Measurements from ENCODE around the gene ARHGAP21.
"Not testable (repeated sequence)": the region's sequence is repeated elsewhere in the genome, so short reads cannot be mapped to it uniquely, and the experiment has no call there.

Gene ARHGAP21

DNA sequence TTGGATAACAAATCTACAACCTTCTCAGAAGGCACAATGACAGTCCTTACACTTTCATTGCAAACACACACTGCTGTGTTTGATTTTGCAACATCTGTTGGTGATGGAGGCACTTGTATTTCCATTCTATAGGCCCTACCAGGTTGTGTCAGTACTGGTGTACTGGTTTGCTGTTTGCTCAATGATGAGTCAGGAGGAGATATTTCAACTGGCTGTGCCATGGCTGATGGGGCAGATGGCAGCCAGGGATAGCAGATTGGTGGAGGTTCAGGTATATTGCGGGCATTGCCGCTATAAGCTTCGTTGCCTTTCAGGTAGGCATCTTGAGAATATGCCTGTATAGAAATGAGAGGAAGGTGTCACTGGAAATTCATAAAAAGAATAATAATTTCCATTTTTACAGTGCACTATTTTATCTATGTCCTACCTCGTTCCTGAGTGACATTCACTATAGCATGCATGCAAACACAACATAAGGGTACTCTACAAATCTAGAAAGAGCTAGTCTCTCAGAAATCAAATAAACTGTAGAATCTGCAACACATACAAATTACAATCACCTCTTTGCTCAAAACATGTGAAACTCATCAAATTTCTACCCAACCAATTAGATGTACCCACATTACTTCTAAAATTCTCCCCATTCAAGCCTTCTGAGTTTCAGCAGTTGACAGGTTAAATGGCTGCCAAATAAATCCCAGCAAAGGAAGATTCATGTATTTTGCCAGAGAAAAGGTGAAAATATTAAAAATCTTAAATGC, 102.5 kb downstream of the ARHGAP21 start:
- DNase-seq: not testable (repeated sequence)

DNA sequence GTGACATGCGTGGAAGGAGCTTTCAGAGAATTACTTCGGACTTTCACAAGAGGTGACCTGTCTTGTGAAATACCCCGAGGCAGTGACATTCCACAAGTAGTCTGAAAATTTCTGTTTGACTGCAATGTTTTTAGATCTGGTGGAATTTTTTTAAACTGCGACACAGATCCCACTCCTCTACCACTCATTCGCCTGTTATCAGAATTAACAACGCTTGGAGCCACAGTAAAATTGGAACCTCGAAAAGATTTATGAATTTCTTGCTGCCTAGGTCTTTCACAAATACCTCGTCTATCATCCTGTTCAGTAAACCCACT, 103.7 kb downstream of the ARHGAP21 start:
- not testable (repeated sequence) for DNase-seq

DNA sequence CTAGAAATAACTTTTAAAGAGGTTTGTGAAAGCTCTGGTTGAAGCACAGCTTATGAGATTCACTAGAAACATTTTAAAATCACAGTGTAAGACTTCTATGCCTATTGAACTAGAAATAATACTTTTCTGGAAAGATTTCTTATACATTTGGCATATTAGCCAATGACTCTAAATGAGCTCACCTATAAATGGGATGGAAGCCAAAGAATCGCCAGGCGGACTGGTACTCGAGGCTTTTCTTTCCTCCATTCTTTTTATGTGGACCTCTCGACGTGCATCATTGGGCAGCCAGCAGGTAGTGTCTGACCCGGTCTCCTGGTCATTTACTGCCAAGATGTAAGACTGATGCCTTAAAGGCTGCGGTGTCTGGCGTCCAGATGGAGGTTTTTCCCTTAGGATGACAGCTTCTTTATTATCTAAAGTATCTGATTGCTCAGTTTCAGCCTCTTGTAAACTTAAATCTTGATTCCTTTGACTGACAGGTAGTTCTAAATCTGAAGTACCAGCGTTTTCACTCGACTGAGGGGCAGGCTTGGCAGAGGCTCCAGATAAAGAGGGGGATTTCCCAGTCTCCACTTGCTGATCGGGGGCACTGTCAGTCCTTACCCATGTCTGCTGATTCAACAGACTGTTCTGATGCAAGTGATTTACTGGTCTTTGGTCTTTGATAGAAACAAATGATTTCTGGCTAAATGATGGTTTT, 104.2 kb downstream of the ARHGAP21 start:
- DNase-seq: not testable (repeated sequence)

DNA sequence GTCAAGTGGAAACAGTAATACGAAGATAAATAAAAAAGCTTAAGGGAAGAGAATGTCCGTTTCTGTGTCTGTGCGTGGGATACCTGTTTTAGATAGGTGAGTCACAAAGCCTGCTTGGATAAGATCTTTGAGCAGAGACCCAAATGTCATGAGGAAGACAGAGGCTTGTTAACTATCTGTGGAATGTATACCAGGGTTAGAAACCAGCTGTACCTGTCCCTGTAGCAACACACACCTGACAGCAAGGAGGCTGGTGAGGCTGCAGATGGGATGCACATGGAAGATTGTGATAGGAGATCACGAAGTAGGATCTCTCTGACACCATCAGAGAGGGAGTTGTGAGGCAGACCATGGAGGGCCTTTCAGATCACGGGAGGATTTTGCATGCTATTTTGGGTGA, 105.3 kb downstream of the ARHGAP21 start:
- no peak for DNase-seq

DNA sequence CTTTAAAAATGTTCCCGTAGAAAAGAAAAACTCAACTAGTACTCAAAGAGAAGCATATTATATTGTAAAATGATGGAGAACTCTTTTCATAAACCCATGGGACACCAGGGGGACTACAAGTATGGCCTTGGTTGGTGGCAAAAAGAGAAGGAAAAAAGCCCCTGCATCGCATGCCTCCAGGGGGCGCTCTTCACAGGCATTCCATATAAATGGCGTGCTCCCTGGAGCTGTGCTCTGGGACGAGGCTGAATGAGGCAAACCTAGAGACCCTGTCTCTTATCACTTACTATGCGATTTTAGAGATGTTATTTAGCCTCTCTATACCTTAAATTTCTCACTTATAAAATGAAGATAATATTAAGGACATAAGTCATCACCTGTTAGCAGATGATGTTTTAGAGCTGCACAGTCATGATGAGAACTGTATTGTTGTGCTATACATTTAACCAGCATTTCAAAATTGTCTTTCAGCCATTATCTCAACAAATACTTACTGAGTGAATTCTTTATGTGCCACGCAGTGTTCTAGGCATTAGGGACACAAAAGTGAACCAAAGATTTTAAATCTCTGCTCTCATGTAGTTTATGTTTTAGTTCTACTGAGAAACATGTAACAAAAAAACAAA, 105.8 kb downstream of the ARHGAP21 start:
- no peak for DNase-seq

DNA sequence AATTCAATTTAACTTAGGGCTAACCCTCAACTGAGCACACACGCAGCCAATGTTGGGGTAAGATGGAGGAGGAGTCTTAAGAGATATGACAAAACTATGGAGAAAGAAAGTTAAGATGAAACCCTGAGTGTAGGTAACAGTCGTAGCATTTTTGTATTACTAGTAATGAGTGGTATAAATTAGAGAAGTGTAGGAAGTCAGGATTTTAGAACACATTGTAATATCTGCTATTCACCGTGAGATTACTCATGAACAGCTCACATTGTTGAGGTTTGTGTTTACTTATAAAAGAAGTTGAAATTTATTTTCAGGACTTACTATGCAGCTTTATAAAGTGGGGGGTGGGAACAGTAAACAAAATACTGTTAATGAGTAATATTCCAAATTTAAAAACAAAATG, 107.2 kb downstream of the ARHGAP21 start:
- DNase-seq: no peak

DNA sequence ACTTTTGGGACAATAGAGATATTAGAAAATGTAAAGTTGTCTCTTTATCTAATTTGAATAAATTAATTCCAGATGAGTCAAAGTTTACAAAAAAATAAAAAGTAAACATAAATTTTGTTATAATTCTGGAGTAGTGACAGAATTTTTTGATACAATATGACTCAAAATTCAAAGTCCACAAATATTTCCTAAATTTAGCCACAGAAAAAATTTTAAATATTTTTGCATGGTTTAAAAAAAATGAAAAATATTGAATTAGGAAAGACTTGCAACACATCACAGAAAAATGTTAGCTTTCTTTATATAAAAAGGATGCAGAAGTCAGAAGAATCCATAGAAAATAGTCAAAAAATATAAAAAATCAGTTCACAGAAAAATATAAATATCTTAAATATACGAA, 117.7 kb downstream of the ARHGAP21 start:
- no peak for DNase-seq

DNA sequence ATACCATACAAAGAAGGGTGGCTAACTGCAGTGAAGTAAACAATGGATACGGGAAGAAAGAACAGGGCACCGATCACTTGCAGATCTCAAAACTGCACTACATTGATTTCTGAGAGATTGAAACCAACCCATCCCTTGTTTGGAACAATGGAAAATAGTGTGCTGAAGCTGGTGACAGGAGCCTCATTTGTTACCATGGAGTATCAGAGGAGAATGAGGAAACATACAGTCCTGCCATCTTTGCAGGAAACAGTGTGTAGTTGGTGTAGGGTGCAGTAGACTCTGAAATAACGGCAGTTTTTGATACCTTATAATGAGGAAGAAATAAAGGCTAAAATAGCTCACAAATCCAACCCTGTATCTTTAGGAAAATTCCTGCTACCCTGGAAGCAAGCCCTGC, 118.5 kb downstream of the ARHGAP21 start:
- DNase-seq: no peak

DNA sequence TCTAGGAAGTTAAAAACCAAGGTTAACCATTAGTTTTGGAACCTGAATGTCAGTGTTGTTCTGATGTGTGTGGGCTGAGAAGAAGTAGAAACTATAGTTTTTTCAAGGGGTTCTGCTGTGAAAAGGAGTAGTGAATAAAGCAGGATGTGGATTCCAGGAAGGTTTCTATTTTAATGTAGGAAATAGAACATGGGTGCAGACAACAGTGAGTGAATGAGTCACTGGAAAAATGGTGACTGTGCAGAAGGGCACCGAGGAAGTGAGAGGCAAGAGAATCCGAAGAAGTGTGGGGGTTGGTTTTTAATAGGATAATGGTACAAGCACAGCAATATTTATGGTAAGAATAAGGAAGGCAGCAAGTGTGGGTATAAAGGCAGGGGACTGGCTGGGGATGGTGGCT, 120.4 kb downstream of the ARHGAP21 start:
- no peak for DNase-seq

DNA sequence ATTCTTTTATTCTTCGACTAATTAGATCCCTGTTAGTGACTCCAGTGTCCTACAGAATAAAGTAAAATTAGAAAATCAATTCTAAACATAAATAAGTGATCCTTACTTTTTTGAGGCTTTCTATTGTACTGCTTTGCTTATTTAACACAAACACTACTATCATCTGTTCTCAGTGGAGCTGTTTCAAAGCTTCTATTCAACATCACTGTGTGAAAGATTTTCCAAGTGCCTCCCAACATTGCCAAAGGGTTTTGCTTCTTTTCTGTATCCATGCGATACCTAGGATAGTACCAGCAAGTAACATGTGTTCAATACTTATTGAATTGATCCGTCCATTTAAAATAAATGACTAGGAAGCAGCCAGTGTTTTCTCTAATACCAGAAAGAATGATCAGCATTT, 125.7 kb downstream of the ARHGAP21 start:
- DNase-seq: no peak

DNA sequence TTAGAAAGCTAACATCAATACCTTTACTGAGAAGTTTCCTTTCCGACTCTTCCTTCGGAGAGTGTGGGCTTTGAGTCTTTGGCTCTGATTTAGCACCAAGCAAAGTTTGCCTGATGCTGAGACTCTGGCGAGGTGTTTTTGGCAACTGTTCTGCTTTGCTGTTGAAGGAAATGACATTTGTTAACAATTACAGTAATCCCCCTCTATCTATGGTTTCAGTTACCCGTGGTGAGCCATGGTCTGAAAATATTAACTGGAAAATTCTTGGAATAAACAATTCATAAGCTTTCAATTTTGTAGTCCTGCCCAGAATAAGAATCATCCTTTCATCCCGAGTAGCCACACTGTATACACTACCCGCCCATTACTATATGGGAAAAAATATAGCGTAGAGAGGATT, 126.3 kb downstream of the ARHGAP21 start:
- DNase-seq: no peak

DNA sequence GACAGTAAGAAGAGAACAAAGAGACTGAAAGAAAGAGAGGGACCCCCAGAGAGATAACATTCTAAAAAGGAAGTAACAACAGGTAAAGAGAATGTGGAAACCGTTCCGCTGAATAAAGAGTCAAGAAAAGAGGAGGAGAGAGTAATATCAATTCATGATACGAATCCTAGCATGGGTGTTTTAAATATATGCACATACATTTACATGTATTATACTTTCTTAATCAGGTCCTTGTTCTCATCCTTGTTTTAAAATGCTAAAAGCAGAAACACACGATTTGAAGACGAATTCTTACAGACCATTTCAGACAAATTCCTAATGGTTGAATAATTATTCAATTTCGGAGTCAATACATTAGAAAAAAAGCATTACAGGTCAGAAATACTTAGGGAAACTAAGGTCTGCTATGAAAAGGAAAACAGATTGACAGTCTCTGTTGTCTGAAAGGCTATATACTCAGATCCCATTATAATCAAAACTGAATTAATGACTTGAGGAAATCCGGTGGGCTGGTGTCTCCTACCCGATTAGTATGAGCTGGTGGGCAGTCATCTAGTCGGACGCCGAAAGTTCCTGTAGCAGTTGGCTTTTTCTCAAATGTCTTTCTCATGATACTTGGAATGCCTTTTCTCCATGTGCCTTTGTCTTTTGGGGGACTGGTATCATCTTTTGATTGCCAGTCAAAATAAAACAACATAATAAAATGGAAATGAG, 127.3 kb downstream of the ARHGAP21 start:
- no peak for DNase-seq

DNA sequence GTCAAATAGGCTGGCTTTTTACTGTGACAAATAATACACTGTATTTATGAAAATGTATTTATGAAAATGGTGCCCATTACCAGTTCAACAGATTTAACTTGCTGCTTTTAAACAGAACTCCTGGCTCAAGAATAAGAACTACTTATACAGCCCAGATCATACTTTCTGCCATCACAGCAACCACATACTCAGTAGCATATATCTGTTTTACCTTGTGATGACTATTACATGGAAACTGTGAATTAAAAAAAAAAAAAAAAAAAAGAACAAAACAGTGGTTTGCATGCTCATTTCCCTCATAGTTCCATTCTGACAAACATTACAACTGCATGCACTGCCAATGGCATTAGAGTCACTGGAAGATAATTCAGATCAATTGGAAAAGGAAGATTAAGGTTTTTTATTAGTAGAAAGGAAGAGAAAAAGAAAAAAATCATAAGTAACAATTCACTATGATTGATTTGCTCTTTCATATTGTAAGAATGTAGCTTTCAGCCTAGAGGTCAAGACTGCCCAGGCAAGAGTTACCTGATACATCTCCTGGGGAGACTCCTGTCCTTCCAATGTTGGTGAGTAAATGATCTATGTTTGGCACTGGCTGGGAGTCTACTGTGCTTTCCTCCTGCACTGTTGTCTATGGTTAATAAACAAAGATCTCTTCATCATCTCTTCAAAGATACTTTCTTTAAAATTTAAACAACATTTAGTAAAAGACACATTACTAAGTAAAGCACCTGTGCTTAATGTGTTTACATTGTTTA, 132.8 kb downstream of the ARHGAP21 start:
- DNase-seq: no peak

DNA sequence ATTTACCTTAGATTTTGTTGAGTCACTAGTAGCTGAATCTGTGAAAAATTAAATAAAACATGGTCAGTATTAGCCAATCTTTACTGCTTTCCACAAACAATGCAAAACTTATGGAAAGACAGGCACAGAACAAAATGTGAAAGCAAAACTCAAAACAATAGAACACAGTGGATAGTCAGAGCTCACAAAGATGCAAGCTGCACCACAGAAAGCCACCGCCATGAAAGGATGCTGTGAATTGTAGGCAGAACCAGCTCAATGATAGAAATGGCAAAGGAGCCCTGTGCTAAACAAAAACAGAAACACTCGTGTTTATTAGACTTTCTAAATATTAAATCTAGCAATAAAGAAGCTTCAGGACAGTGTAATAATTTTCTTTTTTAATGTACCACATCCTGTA, 134.4 kb downstream of the ARHGAP21 start:
- DNase-seq: no peak

DNA sequence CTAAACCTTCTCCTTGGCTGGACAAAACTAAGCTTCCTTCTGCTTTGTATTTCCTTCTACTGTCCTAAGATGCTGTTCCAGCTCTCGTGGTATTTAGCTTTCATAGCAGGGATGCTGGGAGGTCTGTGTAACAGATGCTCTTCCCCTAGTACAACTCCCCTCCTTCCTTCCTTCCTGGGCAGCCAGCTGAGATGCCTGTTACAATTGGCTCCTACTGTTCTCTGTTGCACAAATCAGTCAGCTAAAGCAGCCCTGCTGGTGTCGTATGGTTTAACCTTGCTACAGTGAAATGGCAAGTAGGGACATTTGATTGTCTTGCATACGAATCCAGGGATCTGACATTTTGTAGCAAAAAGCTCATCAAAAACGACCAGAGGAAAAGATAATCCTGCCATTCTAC, 143.8 kb downstream of the ARHGAP21 start:
- DNase-seq: no peak

DNA sequence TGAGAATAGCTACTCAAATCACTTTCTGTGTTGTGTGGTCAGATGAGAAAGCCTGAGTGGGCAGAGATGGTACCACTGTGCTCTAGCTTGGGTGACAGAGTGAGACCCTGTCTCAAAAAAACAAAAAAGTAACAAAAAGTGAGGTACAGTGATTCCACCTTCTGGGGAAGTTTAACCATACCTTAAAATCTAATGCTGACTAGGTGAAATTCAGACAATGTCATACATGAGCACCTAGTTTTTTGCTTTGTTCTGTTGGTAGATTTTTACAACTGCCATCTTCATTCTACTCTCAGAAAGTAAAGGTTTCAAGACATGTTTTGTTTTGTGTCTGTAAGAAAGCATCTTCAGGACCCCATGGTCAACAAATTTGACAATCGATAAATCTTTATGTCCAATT, 144.2 kb downstream of the ARHGAP21 start:
- DNase-seq: no peak

DNA sequence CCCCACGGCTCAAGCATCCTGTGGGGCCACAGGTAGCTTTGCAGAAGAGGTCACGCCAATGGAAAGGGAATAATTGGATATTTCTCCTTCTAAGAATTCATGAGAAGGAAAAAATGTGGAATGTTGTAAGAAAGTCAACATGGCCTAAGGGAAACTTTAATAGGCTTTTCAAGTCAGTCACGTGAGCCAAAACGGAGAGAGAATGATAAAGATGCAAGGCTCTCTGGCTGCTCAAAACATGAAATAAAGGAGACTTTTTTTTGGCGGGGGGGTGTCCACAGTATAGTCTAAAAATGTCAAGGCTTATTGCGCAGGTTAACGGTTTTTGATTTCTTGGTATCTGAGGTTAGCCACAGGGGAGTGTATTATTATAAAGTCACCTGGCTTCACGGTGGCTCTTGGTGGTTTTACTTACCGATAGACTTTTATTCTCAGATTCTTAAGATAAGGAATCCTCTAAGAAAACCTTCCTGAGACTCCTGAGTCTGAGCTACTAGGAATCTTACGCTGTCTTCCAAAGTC, 148.1 kb downstream of the ARHGAP21 start:
- DNase-seq: no peak

DNA sequence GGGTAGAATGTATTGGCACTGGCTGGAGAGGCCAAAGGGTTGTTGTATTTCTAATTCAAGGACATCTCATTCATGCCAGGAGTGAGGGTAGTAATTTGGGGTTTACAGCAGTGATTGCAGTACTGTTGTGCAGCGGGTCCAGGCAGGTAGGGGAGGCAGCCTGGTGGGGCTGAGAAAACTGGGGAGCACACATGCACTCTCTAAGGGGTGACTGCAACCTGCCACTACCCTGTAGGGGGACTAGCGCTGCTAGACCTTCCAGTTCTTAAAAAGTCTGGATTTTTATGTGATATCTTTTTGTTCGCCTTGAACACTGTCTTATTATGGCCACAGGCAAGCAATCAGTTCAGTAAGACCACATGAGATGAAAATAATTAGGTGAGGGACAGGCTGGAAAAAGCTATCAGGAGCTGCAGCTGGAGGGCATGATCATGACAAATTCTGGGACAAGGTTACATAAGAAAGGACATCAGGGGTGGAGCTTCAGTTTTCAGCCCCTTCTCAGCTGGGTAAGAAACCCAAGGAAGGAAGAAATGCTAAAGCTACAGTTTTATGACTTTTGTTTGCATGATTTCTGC, 149.0 kb downstream of the ARHGAP21 start:
- DNase-seq: no peak

DNA sequence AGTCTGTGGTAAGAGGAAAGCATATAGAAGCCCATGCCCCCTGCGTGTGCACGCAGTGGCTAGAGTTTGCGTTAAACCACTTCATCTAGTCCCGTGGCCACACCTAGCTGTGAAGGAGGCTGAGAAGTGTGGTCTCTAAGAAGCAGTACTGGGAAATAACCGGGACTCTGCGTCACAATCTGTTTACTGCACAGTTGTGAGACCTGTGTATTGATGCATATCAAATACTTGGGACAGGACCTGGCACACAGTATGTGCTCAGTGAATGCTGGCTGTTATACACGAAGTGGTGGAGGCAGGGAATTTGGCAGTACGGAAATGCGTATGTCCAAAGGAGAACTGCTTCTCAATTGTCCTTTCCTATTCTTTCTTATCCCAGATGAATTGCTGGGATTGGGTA, 149.5 kb downstream of the ARHGAP21 start:
- DNase-seq: no peak

DNA sequence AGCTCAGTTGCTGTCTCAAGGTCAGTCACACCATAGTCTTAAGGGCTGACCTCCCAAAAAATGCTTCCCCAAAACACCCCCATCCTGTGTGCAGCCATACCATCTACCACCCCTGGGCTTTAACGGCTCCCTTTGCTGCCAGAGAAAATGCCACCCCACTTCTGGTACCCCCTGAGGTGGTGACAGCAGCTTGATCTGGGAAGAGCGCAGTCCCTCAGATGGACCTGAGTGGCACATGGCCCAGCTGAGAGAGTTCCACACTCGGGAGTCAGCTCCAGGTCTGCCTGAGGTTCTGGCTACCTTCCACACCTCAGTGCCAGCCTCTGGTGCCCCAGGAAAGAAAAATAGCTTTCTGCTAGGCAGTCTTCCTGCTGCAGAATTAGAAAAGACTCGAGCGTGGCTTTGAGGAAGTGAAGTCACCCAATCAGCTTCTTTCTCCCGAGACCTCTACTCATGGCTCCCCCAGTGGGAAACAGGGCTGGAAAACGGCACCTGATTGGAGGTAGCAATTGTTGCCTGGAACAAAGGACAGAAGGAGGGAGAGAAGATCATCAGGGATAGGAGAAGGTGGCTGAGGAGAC, 151.7 kb downstream of the ARHGAP21 start:
- DNase-seq: no peak

DNA sequence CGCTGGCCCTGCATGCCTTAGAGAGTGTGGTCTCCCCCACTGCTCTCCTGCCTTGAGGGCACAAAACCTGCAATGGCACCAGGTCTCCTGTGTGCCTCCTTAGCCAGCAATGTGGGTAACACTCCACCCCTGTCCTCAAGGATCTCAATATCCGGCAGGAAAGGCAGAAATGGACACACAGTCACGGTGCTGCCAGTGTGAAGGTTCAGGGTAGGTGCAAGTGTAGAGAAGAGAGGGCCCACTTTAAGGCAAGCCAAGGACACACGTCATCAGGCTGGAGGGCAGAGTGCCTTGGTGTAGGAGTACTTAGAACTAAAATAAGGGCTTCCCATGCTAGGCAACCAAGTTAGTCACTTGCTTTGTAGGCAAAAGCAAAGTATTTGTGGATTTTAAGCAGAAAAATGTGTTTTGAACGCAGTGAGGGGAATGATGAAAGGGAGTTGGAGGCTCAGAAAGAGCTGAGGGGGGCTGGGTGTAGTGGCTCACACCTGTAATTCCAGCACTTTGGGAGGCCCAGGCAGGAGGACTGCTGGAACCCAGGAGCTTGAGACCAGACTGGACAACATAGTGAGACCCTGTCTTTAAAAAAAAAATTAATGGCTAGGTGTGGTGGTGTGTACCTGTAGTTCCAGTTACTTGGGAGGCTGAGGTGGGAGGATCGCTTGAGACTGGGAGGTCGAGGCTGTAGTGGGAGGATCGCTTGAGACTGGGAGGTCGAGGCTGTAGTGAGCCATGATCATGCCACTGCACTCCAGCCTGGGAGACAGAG, 152.8 kb downstream of the ARHGAP21 start:
- no peak for DNase-seq

Data from femur (tissue), 1 donor.